ENCODE data around the gene NAXD. TPM values are rescaled to one million over a fixed set of nuclear protein-coding genes. Genes with fewer than 3 reads are reported as not detected.
"Not testable (repeated sequence)": the region's sequence is repeated elsewhere in the genome, so short reads cannot be mapped to it uniquely, and the experiment has no call there.

NAXD gene
- total RNA-seq, 1 donor from 2014 or later, result 25.8 TPM

DNA sequence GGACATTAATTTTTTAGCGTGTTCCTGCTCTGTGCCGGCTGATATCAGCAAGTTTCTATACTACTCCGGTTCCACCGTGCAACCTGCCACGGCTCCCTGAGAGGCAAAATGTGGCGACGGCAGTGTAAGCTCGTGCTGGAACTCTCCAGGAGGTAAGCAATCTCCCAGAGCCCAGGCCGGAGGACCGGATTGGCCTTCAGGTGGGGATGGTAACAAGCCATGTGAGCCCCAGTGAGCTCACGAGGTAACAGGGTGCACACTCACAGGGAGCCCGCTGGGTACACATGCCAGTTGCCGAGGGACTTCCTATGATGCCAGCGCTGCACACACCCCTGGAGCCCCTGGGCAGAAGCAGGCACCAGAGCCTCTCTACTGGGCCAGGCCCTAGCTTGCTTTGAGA is 38.5 kb downstream of the NAXD start:
- Histone ChIP-seq H3K27ac (ENCODE audit: low read depth, low read length) (no peak overlapping the region), H3K36me3 (ENCODE audit: insufficient read depth, low read length) (peaks cover 13% of the 10 kb centered on the region), H3K4me1 (ENCODE audit: insufficient read depth, low read length) (no peaks in the 10 kb centered on the region), H4K20me1 (ENCODE audit: insufficient read depth, low read length) (peaks cover 15% of the 10 kb centered on the region), H3K79me2 (ENCODE audit: insufficient read depth, low read length) (no peaks in the 10 kb centered on the region), H3K4me2 (ENCODE audit: low read length) (no peak overlapping the region), H3K4me3 (ENCODE audit: insufficient read depth, low read depth, low read length) (no peak overlapping the region), H3K27me3 (ENCODE audit: insufficient read depth, low read length) (no peaks in the 10 kb centered on the region), H2AFZ (ENCODE audit: low read depth, low read length) (no peak overlapping the region), H3K9me3 (ENCODE audit: insufficient read depth, low read depth, low read length) (no peaks in the 10 kb centered on the region), H3K9ac (ENCODE audit: low read length) (no peak overlapping the region)
- Mint-ChIP-seq H3K9me3 (ENCODE audit: unreplicated experiment) (peaks cover 6% of the 10 kb centered on the region), H3K27me3 (ENCODE audit: low read depth, unreplicated experiment) (no peaks in the 10 kb centered on the region), H3K4me1 (ENCODE audit: low read depth, unreplicated experiment) (no peaks in the 10 kb centered on the region), H3K4me3 (ENCODE audit: unreplicated experiment) (no peak overlapping the region), H3K36me3 (ENCODE audit: low read depth, unreplicated experiment) (peaks cover 24% of the 10 kb centered on the region), H3K27ac (ENCODE audit: unreplicated experiment) (no peak overlapping the region)
- TF ChIP-seq EZH2 (IDR thresholded peaks at IDR 0.05; ENCODE audit: insufficient read depth, low read length), result no peak
- TF ChIP-seq, protein P1, sequence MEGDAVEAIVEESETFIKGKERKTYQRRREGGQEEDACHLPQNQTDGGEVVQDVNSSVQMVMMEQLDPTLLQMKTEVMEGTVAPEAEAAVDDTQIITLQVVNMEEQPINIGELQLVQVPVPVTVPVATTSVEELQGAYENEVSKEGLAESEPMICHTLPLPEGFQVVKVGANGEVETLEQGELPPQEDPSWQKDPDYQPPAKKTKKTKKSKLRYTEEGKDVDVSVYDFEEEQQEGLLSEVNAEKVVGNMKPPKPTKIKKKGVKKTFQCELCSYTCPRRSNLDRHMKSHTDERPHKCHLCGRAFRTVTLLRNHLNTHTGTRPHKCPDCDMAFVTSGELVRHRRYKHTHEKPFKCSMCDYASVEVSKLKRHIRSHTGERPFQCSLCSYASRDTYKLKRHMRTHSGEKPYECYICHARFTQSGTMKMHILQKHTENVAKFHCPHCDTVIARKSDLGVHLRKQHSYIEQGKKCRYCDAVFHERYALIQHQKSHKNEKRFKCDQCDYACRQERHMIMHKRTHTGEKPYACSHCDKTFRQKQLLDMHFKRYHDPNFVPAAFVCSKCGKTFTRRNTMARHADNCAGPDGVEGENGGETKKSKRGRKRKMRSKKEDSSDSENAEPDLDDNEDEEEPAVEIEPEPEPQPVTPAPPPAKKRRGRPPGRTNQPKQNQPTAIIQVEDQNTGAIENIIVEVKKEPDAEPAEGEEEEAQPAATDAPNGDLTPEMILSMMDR (IDR thresholded peaks at IDR 0.05; ENCODE audit: insufficient read depth, low read depth, low read length), result no peak
- DNase-seq (ENCODE audit: low read depth) (no peak), FAIRE-seq (no peak)

DNA sequence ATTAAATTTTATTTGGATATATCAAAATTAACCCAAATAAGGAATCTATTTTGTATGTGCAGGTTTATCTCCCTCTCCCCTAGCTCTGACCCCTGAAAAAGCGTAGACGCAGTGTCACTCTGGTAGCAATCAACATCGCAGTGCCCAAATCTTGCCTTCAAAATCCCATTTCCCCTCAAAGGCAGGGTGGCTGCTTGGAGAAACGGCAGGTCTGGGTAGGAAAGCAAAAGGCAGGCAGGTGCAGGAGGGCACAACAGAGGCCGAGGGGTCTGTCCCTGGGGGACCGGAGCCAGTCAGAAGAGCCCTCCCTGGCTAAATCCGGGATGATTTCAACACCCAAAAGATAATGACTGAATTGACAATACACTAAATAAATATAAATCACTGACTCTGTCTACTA is 41.9 kb downstream of the NAXD start:
- FAIRE-seq, result no peak
- Mint-ChIP-seq H3K36me3 (ENCODE audit: low read depth, unreplicated experiment) (peaks cover 46% of the 10 kb centered on the region), H3K27ac (ENCODE audit: unreplicated experiment) (no peak overlapping the region)

DNA sequence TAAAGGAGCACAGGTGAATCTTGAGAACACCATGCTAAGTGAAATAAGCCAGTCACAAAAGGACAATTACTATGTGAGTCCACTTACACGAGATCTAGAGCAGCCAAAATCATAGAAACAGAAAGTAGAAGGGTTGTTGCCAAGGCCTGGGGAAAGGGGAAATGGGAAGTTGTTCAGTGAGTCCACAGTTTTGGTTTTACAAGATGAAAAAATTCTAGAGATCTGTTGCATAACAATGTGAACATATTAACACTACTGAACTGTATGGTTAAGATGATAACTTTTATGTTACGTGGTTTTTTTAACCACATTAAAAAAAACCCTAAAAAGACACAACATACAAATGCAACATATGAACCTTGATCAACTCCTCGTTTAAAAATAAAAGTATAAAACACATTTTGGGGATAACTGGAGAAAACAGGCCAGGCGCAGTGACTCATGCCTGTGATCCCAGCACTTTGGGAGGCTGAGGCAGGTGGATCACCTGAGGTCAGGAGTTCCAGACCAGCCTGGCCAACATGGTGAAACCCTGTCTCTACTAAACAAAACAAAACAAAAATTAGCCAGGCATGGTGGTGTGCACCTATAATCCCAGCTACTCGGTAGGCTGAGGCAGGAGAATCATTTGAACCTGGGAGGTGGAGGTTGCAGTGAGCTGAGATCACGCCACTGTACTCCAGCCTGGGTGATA is 43.0 kb downstream of the NAXD start:
- not testable (repeated sequence) for DNase-seq (ENCODE audit: low read depth); H3K27me3 Mint-ChIP-seq (ENCODE audit: low read depth, unreplicated experiment); H3K27me3 ChIP-seq (ENCODE audit: insufficient read depth, low read length); FAIRE-seq; H3K4me1 Mint-ChIP-seq (ENCODE audit: low read depth, unreplicated experiment); H3K4me3 Mint-ChIP-seq (ENCODE audit: unreplicated experiment); H3K9me3 ChIP-seq (ENCODE audit: insufficient read depth, low read depth, low read length); H3K4me2 ChIP-seq (ENCODE audit: low read length); H3K4me1 ChIP-seq (ENCODE audit: insufficient read depth, low read length); H3K9ac ChIP-seq (ENCODE audit: low read length); H3K4me3 ChIP-seq (ENCODE audit: insufficient read depth, low read depth, low read length); H2AFZ ChIP-seq (ENCODE audit: low read depth, low read length); H3K79me2 ChIP-seq (ENCODE audit: insufficient read depth, low read length); H3K27ac ChIP-seq (ENCODE audit: low read depth, low read length); H3K27ac Mint-ChIP-seq (ENCODE audit: unreplicated experiment); H4K20me1 ChIP-seq (ENCODE audit: insufficient read depth, low read length)
- Mint-ChIP-seq H3K36me3 (ENCODE audit: low read depth, unreplicated experiment) (peaks cover 55% of the 10 kb centered on the region), H3K9me3 (ENCODE audit: unreplicated experiment) (peaks cover 27% of the 10 kb centered on the region)
- peaks cover 32% of the 10 kb centered on the region for H3K36me3 ChIP-seq (ENCODE audit: insufficient read depth, low read length)

More for the DNA sequence above, 41.9 kb downstream of the NAXD start:
- DNase-seq (ENCODE audit: low read depth), result no peak
- TF ChIP-seq, protein P1 (IDR thresholded peaks at IDR 0.05; ENCODE audit: insufficient read depth, low read depth, low read length), result no peak
- no peak for TF ChIP-seq EZH2 (IDR thresholded peaks at IDR 0.05; ENCODE audit: insufficient read depth, low read length)
- peaks cover 12% of the 10 kb centered on the region for H4K20me1 ChIP-seq (ENCODE audit: insufficient read depth, low read length)
- Mint-ChIP-seq H3K4me1 (ENCODE audit: low read depth, unreplicated experiment) (no peaks in the 10 kb centered on the region), H3K27me3 (ENCODE audit: low read depth, unreplicated experiment) (no peaks in the 10 kb centered on the region), H3K4me3 (ENCODE audit: unreplicated experiment) (no peak overlapping the region), H3K9me3 (ENCODE audit: unreplicated experiment) (peaks cover 27% of the 10 kb centered on the region)
- H3K79me2 ChIP-seq (ENCODE audit: insufficient read depth, low read length), result no peaks in the 10 kb centered on the region
- peaks cover 21% of the 10 kb centered on the region for H3K36me3 ChIP-seq (ENCODE audit: insufficient read depth, low read length)
- no peak overlapping the region for H3K9ac ChIP-seq (ENCODE audit: low read length)
- H3K9me3 ChIP-seq (ENCODE audit: insufficient read depth, low read depth, low read length), result no peaks in the 10 kb centered on the region
- no peaks in the 10 kb centered on the region for H3K4me1 ChIP-seq (ENCODE audit: insufficient read depth, low read length)
- H3K4me2 ChIP-seq (ENCODE audit: low read length), result no peak overlapping the region
- H3K27me3 ChIP-seq (ENCODE audit: insufficient read depth, low read length), result no peaks in the 10 kb centered on the region
- H3K27ac ChIP-seq (ENCODE audit: low read depth, low read length), result no peak overlapping the region
- no peak overlapping the region for H3K4me3 ChIP-seq (ENCODE audit: insufficient read depth, low read depth, low read length)
- H2AFZ ChIP-seq (ENCODE audit: low read depth, low read length), result no peak overlapping the region
